Hematopoietic multipotent progenitor cell treated with erythropoietin and hydrocortisone succinate and interleukin-3 and kit ligand, for 15 days (in vitro differentiated cells): Measurements from ENCODE around the gene DDR1.
"Not testable (repeated sequence)": the region's sequence is repeated elsewhere in the genome, so short reads cannot be mapped to it uniquely, and the experiment has no call there.

Experiments
- DNase-seq: peaks from one replicate; pipeline ENCODE4 v3.0.0-alpha.2; 2015; ENCODE audit warnings: low spot score

DDR1 gene

DNA sequence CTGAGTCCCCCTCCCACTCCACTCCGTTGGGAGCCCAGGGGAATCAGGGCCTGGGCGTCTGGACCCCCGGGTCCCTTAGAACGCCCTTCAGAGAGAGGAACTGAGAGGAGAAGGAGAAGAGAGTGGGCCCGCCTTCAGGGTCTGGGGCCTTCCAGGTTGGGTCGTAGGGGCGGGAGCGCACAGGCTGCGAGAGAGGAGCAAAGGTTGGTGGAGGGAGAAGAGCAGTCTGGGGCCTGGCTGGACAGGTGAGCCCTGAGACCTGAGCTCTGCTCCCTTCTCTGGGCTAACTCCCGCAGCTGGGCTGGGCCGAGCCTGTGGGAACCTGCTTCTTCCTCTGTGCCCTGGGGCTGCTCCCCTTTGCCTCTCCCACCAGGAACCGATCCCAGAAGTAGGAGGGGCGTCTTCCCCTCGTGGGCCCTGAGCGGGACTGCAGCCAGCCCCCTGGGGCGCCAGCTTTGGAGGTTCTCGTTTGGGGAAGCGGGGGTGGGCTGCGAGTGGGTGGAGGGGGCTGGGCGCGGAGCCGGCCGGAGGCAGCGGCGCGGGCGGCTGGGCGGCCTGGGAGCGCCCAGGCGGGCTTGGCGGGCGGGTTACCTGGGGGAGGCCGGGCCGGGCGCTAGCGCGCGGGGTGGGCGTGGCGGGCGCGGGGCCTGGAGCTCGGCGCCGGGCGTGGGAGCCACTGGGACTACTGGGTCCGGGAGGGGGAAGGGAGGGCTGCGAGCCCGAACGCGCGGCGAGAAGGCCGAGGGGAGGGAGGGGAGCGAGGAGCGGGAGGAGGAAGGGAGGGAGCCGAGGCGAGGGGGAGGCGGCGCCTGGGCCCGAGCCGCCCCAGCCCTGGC, at the start of gene DDR1:
Gene DDR1, plus strand, starts transcription at position 835 of the 836 bp plus-strand sequence. CDS start 4,211 bp downstream, outside the sequence.
- no peak for DNase-seq

DNA sequence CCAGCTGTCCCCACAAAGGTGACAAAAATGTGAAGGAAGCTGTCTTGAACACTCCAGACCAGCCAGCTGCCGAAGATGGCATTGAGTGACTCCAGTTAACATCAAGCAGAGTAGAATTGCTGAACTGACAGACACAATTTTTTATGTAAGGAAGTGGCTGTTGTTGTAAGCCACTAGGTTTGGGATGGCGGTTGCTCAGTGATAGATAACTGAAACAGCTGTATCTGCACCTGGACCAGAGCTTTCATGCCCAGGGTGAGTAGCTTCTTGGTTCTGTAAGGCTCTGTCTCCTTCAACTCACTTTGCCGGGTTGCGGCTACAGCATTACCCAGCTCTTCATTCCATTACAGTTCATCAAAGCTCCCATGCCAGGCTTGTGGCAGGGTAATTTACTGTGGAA, 49.7 kb upstream of the DDR1 start:
- no peak for DNase-seq

DNA sequence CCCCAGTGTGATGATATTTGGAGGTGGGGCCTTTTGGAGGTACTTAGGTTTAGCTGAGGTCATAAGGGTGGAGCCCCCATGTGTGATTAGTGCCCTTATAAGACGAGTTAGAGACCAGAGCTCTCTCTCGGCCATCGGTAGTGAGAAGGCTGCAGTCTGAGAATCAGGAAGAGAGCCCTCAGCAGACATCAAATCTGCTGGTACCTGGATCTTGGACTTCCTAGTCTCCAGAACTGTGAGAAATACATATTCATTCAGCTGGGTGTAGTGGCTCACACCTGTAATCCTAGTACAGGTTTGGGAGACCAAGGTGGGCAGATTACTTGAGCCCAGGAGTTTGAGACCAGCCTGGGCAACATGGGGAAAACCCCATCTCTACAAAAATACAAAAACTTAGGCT, 48.7 kb upstream of the DDR1 start:
- no peak for DNase-seq

DNA sequence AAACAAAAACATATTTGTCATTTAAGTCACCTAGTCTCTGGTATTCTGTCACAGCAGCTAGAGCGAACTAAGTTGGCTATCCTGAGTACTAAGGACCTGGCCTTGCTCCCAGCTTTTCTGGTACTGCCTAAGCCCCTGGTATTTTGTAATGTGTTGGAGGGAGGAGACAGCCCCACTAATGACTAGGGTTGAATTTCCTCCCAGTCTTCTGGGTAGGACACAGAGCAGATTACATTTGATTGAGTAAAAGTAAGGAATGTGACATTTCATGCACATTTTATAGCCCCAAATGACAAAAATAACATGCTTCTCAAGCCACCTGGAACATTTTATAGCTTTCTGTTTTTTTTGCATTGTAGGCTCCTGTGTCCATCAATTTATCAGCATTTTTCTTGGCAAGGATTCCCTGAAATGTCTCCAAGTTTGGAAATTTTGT, 47.9 kb upstream of the DDR1 start:
- DNase-seq: no peak

DNA sequence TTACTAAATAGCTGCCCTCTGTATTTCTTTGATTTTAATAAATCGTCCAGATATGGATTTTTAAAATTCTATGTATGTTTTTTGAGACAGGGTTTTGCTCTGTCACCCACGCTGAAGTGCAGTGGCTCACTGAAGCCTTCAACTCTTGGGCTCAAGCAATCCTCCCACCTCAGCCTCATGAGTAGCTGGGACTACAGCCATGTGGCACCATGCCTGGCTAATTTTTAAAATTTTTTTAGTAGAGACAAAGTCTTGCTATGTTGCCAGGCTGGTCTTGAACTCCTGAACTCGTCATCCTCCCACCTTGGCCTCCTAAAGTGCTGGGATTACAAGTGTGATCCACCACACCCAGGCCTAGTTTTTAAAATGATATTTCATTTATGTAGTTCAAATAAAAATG, 47.4 kb upstream of the DDR1 start:
- DNase-seq: no peak

DNA sequence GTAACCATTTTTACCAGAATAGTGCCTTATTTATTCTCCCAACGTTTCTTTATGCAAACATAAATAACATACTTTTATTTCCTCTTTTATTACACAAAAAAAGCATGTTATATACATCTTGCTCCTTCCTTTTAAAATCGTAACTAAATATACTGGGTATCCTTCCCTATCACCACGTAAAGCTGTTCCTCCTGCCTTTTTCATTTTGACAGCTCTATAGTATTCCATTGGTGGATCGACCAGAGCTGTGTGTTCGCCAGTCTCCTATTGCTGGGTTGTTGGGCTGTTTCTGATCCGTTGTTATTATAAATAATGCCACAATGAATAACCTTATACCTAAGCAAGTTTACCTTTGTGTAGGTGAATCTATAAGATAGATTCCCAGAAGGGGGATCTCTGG, 46.9 kb upstream of the DDR1 start:
- no peak for DNase-seq

DNA sequence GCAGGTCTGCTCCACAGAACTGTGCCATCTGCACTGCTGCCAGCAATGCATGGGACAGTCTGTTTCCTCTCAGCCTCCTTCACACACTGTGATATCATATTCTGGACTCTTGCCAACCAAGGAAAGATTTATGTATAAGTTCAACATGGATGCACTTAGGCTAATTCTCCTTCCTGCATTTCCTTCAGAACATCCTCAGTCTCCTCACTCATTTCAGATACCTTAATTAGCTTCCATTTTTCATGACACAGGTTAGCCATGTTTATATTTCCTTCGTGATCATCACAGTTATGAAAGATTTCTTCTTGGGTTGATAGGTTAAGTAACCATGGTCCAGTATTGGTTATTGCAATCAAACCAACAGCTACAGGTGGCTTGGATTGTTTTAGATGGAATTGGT, 46.4 kb upstream of the DDR1 start:
- DNase-seq: no peak

DNA sequence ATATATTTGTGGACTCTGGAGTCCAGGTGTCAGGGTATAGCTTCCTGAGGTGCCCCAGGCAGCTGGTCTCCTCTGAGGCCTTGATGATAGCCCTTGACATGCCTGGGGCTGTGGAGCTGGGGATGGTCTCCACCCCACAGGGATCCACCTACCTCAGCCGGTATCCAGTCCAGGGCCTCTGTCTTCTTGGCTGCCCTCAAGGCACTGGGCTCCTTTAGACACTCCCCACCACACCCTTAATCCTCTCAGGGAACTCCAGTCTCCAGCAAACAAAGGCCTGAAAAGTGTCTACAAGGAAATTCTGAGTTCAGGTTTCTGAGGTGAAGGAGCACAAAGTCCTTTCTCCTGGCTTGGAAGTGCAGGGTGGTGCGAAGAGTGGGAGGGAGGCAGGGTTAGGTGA, 44.6 kb upstream of the DDR1 start:
- DNase-seq: no peak

DNA sequence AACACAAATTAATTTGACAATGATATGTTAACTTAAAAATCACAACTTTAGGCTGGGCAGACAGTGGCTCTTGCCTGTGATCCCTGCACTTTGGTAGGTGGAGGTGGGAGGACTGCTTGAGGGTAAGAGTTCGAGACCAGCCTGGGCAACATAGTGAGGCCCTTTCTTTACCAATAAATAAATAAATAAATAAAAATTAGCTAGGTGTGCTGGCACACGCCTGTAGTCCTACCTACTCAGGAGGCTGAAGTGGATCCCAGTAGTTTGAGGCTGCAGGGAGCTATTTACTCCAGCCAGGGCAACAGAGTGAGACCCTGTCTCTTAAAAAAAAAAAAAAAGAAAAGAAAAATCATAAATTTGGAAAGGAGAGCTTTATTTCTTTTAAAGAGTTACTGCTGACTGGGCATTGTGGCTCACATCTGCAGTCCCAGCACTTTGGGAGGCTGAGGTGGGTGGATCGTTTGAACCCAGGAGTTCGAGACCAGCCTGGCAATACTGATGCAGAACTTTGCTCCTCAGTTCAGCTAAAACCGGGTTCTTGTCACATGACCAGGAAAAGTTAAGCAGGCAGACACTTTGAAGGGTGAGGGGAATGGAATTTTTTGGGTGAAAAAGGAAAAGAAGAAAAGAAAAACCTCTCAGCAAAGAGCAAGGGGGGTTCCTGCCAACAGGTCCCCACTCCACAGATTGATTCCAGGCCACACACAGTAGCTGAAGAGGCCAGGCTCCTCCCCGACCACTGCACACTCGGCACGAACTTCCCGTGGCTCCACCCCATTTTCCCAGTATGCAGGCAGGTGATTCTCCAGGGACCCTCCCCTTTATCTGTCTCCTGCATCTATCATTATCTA, 44.0 kb upstream of the DDR1 start:
- DNase-seq: no peak

DNA sequence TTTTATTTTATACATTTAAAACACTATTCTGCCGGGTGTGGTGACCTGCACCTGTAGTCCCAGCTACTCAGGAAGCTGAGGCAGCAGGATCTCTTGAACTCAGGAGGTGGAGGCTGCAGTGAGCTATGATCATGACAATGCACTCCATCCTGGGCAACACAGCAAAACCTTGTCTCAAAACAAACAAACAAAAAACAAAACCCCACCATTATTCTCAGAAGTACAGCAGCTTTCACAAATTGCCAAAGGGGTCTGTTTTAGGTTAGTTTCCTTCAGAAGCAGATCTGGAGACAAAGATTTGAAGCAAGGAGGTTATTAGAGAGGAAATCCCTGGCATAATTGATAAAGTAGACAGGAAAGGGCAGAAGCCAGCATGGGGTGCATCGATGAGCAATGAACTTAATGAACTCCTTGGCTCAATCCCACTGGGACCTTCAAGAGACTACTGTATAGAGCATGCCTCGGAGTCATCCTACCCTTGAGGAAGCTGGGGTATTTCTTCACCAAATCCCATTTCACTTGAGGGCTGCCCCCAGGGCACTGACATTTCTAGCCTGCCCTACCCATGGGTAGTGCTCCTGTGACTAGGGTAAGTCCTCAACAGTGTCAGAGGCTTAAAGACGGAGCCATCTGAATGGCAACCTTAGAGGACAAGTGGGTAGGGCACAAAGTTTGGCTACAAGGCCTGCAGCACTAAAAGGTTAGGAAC, 43.2 kb upstream of the DDR1 start:
- no peak for DNase-seq

DNA sequence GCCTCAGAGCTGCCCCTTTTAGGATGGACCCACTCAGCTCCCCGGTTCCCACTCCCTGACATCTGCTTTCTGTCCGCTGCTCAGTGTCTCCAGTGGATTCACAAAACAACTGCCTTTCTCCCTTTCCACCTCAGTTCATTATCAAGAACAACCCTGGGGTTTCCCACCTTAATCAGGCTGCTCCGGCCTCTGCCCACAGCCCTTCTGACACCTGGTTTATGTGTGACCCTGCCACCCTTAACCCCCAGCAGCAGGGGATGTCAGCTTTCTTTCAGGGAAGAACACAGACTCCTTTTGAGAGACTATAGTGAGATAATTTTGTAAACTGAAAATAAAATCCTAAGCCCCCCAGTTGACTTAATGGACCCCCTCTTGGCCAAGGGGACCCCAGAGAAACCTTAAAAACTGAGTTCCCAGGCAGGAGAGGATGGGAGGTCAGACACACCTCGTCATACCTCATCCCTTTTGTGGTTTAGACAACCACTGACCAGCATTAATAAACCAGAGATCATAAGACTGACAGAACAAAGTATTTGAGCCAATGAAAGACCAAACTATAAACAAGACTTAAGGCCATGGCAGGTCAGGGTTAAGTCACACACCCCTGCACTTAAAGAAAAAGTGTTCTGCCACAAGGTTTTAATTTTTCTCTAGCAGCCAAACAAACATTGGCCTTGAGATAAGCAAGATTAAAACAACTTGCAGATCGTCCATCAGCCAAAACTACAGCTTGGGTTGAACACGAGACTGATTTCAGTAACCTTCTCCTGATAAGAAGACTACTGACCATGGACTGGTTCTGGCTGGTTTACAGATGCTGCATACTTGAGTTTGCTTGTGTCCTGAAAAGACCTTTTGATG, 42.4 kb upstream of the DDR1 start:
- DNase-seq: no peak

DNA sequence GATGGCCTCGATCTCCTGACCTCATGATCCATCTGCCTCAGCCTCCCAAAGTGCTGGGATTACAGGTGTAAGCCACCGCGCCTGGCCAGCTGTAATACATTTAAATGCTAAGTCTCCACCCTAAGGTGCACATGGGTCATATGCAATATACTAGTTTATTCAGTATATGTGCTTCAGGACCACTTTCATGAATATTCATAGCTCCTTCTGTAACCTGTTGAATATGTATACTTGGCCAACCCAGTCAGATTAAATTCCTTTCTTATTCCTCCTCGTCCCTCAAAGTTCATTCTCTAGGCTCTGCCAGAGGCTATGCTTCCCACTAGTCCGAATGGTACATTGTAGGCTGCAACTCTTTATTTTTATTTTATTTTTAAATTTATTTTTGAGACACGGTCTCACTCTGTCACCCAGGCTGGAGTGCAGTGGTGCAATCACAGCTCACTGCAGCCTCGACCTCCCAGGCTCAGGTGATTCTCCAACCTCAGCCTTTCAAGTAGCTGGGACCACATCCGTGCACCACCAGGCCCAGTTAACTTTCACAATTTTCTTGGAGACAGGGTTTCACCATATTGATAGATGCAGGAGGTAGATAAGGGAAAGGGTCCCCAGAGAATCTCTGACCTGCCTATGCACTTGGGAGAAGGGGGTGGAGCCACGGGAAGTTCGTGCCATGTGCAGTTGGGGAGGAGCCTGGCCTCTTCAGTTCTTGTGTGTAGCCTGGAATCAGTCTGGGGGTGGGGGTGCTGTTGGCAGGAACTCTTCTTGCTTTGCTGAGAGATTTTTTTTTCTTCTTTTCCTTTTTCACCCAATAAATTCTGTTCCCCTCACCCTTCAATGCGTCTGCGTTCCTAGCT, 41.3 kb upstream of the DDR1 start:
- no peak for DNase-seq

DNA sequence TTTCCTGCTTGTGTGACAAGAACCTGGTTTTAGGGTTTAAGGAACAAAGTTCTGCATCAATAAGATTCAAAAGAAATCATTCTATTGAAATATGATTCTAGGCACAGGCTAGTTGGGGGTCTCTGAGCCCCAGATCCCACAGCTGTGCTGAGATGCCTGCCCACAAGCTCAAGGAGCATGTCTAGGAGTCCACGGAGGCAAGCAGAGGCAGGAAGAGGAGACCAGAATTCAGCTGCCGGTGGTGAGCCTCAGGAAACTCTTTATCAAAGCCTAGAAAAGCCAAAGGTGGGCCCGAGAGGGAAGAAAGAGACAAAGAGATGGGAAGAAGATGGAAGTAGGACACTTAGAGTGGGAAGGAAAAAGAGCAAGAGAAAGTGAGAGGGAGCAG, 40.7 kb upstream of the DDR1 start:
- no peak for DNase-seq

DNA sequence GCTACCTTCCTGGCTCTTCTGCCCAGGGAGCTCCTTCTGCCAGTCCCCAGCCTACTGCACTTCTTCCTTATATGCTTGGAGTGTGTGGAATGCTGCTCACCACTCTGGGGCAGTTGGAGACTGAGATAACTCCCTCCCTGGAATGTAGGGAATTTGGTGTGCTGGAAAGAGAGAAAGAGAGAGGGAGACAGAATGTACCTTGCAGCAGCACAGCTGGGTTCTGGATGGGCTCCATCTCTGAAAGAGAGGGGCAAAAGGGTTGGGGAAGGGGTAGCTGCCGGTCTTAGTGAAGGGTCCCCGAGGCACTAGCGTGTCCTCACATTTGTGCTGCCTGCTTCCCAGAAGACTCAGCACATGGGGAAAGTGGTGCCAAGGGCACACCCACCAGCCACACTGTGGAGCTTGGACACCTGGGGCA, 40.2 kb upstream of the DDR1 start:
- DNase-seq: no peak

DNA sequence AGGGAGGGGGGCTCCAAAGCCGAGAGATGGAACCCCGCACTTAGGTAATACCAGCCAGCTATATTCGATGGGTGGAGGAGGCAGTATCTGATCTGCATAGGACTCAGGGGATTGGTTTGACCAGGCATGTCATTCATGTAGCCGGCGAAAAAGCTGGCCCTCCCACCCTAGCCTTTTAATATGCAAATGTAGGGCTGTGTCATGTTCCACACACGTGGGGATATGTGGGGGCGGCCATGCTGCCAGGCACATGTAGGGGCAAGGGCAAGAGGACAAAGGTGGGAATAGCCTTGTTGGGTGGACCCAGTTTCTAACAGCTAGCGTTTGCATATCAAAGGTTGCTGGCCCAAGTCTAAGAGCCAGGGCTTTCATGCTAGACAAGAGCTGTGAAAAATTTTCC, 39.1 kb upstream of the DDR1 start:
- no peak for DNase-seq

DNA sequence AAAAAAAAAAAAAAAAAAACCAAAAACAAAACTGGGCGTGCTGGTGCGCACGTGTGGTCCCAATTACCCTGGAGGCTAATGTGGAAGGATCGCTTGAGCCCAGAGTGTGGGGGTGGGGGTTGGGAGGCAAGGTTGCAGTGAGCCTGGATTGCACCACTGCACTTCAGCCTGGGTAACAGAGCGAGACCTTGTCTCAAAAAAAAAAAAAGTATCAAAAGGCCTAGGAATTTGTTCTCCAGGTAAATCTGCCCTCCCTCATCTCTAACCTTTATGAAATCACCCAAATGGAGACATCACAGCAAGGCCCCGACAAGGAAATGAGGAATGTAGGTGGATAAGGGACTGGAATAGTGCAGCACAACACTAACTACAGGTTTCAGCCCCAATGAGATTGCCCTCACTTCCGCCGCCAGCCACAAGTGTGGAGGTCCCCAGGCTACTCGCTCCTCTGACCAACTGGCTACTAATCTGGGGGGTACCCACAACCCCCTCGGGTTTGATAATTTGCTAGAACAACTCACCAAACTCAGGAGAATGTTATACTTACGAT, 36.8 kb upstream of the DDR1 start:
- DNase-seq: no peak

DNA sequence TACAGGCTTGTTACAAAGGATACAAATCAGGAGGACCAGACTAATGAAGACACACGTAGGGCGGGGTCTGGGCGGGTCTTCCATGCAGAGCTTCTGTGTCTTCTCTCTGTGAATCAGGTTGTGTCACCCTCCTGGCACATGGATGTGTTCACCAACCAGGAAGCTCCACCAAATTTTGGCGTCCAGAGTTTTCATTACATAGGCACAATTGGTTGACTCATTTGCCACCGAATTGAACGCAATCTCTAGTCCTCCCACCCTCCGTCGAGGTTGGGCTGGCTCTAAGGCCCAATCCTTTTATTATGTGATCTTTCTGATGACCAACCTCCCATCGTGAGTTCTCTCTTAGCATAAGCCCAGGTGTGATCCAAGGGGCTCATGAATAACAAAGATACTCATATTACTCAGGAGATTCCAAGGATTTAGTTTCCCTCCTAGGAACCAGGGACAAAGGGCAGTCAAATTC, 36.3 kb upstream of the DDR1 start:
- DNase-seq: no peak

DNA sequence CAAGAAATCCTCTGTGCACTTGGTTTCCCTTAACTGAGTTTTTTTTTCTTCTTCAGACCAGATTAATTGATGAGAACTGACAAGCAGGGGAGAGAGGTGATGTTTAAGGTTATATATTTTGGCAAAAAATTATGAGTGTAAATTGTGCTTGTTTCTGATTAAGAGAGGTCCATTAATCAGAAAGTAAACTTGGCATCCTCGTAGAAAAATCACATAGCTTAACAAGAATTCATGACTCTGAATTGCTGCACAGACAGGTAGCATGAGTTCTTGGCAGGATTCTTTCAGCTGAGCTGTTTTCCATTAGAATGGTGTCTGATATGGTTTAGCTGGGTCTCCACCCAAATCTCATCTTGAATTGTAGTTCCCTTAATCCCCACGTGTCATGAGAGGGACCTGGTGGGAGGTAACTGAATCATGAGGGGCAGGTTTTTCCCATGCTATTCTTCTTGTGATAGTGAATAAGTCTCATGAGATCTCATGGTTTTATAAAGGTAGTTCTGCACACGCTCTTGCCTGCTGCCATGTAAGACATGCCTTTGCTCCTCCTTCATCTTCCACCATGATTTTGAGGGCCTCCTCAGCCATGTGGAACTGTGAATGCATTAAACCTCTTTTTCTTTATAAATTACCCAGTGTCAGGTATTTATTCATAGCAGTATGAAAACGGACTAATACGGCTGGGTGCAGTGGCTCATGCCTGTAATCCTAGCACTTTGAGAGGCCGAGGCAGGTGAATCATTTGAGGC, 34.2 kb upstream of the DDR1 start:
- no peak for DNase-seq

DNA sequence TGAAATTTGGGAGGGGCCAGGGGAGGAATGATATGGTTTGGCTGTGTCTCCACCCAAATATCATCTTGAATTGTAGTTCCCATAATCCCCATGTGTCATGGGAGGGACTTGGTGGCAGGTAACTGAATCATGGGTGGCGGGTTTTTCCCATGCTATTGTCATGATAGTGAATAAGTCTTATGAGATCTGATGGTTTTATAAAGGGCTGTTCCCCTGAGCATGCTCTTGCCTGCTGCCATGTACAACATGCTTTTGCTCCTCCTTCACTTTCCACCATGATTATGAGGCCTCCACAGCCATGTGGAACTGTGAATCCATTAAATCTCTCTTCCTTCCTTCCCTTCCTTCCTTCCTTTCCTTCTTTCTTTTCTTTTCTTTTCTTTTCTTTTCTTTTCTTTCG, 31.9 kb upstream of the DDR1 start:
- DNase-seq: not testable (repeated sequence)
